Kidney (tissue), 14 donors: Measurements from ENCODE around the gene AGRN. TPM values are rescaled to one million over a fixed set of nuclear protein-coding genes. Genes with fewer than 3 reads are reported as not detected.

Experiments
- DNase-seq, 5 donors: peaks; one replicate each; pipeline ENCODE4 v3.0.0-alpha.2; 2013 to 2020
- FAIRE-seq: peaks from 2 replicates; lab custom pipeline; 2012; peaks lifted over from hg19 to GRCh38; lab: Jason Lieb, UNC
- H3K27ac ChIP-seq, 2 donors: one replicate each; pipeline ENCODE4 v1.7.0; 2013; ENCODE audit warnings: low read depth in 2 of 2, low read length in 2 of 2, inconsistent platforms in 1 of 2
- H3K27me3 ChIP-seq: one replicate; pipeline ENCODE4 v1.7.1; 2013; ENCODE audit warnings: low read length, inconsistent platforms; ENCODE audit not compliant: control insufficient read depth, insufficient read depth
- H3K36me3 ChIP-seq, 3 donors: one replicate each; pipeline versions ENCODE4 v1.7.0 to v1.7.1; 2013; ENCODE audit warnings: low read length in 3 of 3, control low read depth in 1 of 3, inconsistent platforms in 1 of 3; ENCODE audit not compliant: insufficient read depth in 3 of 3, control insufficient read depth in 2 of 3
- H3K4me1 ChIP-seq, 3 donors: one replicate each; pipeline versions ENCODE4 v1.7.0 to v1.7.1; 2013; ENCODE audit warnings: low read length in 3 of 3, inconsistent platforms in 1 of 3, low read depth in 1 of 3; ENCODE audit not compliant: control insufficient read depth in 2 of 3, insufficient read depth in 2 of 3
- H3K4me3 ChIP-seq, 3 donors: one replicate each; pipeline versions ENCODE4 v1.7.0 to v1.8.1; 2013; ENCODE audit warnings: low read length in 3 of 3, control low read depth in 1 of 3, inconsistent platforms in 1 of 3
- H3K9ac ChIP-seq, 3 donors: one replicate each; pipeline versions ENCODE4 v1.7.0 to v1.7.1; 2013; ENCODE audit warnings: low read length in 3 of 3, control low read depth in 1 of 3, inconsistent platforms in 1 of 3
- H3K9me3 ChIP-seq, 3 donors: one replicate each; pipeline versions ENCODE4 v1.7.0 to v1.7.1; 2013; ENCODE audit warnings: low read length in 3 of 3, control low read depth in 1 of 3, inconsistent platforms in 1 of 3; ENCODE audit not compliant: control insufficient read depth in 2 of 3, insufficient read depth in 1 of 3
- CTCF ChIP-seq: IDR thresholded peaks from 3 replicates; pipeline ENCODE4 v1.5.1; 2012; ENCODE audit warnings: mild to moderate bottlenecking, moderate library complexity, borderline replicate concordance; ENCODE audit not compliant: insufficient read depth; ENCODE audit errors: extremely low read depth
- intact Hi-C: fragments of 100-400 bp; cut with DNase I; formaldehyde crosslinking; loops from one replicate; pipeline ENCODE4 v1.11.1; 2022
- polyA plus RNA-seq: library from polyadenylated mRNA; stranded (reverse); fragments of 350-450 nt; fragmentation: Illumina TruSeq; extraction: RNeasy Lipid Tissue Mini Kit (QIAGEN cat#74804); gene quantifications from one replicate; pipeline ENCODE4 v1.2.3, GENCODE V29; 2014; ENCODE audit warnings: low read depth, low replicate concordance; ENCODE audit not compliant: insufficient read depth
- total RNA-seq: library from RNA; stranded (reverse); fragmentation: NEBNext Ultra II Directional; extraction: Animal tissue kit (Norgen Biotek cat#: 25700); gene quantifications from one replicate; pipeline ENCODE4 v1.2.1, GENCODE V29; 2021
- donor health status: control.
- donor health status: control.
- donor health status: control.
- donor health status: control.
- donor health status: control.
- donor health status: DM: yes; HTN: yes; CAD: no.
- donor health status: Normal renal cell carcinoma (clear cell type).

The AGRN gene
- total and polyA plus RNA-seq, 2 donors from 2014 or later: 78.5 to 261 TPM

- H3K27me3 ChIP-seq: no peaks in the 10 kb centered on the region
- DNase-seq: peak in 2 of 5 donors; percentile 64 to 67
- no peak overlapping the region for H3K9ac ChIP-seq
Observed at GRCh38 chr1:998745-998994, 21.2 kb upstream of the AGRN start.

GRCh38 chr1:998995-999724 is 20.8 kb upstream of the AGRN start:
- no peak for FAIRE-seq
- DNase-seq: peak in 4 of 5 donors; percentile 43 to 86 (median 75)
- Histone ChIP-seq H3K27me3 (no peaks in the 10 kb centered on the region), H3K27ac (peak overlapping the region; percentile 80 to 97), H3K4me3 (peak overlapping the region in 2 of 3 donors; percentile 16 to 44), H3K9me3 (no peaks in the 10 kb centered on the region), H3K36me3 (no peaks in the 10 kb centered on the region), H3K9ac (no peak overlapping the region), H3K4me1 (peaks cover 0 to 7% (median 0%) of the 10 kb centered on the region in 3 donors)
- TF ChIP-seq CTCF: no peak
- intact Hi-C loops: no loop called here

More at GRCh38 chr1:998745-998994, 21.2 kb upstream of the AGRN start:
- Histone ChIP-seq H3K27ac (no peak overlapping the region), H3K4me1 (peaks cover 0 to 7% (median 0%) of the 10 kb centered on the region in 3 donors), H3K36me3 (no peaks in the 10 kb centered on the region), H3K9me3 (no peaks in the 10 kb centered on the region), H3K4me3 (no peak overlapping the region)
- no peak for TF ChIP-seq CTCF
- FAIRE-seq: no peak
- intact Hi-C loops: no loop called here

- TF ChIP-seq CTCF: no peak
- Histone ChIP-seq H3K9me3 (no peaks in the 10 kb centered on the region), H3K27ac (peak within 1 kb of the TSS; percentile 90 to 97), H3K4me3 (peak within 1 kb of the TSS; percentile 38 to 59 (median 44)), H3K27me3 (no peaks in the 10 kb centered on the region), H3K4me1 (peaks cover 0 to 11% (median 0%) of the 10 kb centered on the region in 3 donors), H3K36me3 (no peaks in the 10 kb centered on the region), H3K9ac (peak within 1 kb of the TSS; percentile 26 to 58 (median 41))
- peak; percentile 92 to 97 (median 94) for DNase-seq
- FAIRE-seq: no peak
- intact Hi-C loops: no loop called here
Observed at GRCh38 chr1:999725-1000356, 20.1 kb upstream of the AGRN start, which contains the start of gene HES4. TSS of gene HES4 (minus strand) at chr1:1000097. CDS start at chr1:999973, 124 bp downstream.
